HCT116 (cell line): ENCODE measurements around the gene SMARCD2. TPM values are rescaled to one million over a fixed set of nuclear protein-coding genes. Genes with fewer than 3 reads are reported as not detected.

Source experiments
- ATAC-seq: fragments of 200-7000 bp; cut with Tn5 transposase; 2 replicates; pipeline ENCODE4 v1.9.1; 2020; ENCODE audit warnings: mild to moderate bottlenecking, moderate library complexity
- BruUV-seq: library from RNA; stranded (reverse); fragments of 400-500 nt; replicated peaks from 2 replicates; lab custom pipeline; 2021; lab: Mats Ljungman, UMichigan
- CTCF ChIA-PET: fragments of 300-600 bp; sonication (Branson Sonifier 250); formaldehyde crosslinking; loops from one replicate; lab custom pipeline; 2021; ENCODE audit warnings: antibody characterized with exemption; lab: Charles Lee
- POLR2A ChIA-PET: fragments of 300-600, 350-600 bp; sonication (Branson Sonifier 250); formaldehyde crosslinking; loops from one replicate; lab custom pipeline; 2021; ENCODE audit warnings: antibody characterized with exemption; lab: Charles Lee
- RAD21 ChIA-PET, 2 experiments: fragments of 300-600 bp; sonication (Branson Sonifier 250); formaldehyde crosslinking; loops; one replicate each; lab custom pipeline; 2023; ENCODE audit warnings: low total read pairs in 2 of 2; ENCODE audit not compliant: uncharacterized antibody in 2 of 2, unreplicated experiment in 2 of 2, low non-redundant PET in 1 of 2; lab: Charles Lee
- DNase-seq: peaks from one replicate; pipeline ENCODE4 v3.0.0-alpha.2; 2010; ENCODE audit warnings: low read depth, low spot score
- H2AFZ ChIP-seq: fragments of 200-600 bp; shearing (Covaris generic), sonication (generic); 2 replicates; pipeline ENCODE4 v1.6.1; 2017; ENCODE audit warnings: low read depth, mixed run types, mixed read lengths, antibody characterized with exemption, low read length; ENCODE audit not compliant: poor library complexity, severe bottlenecking
- H3K27ac ChIP-seq: 2 replicates; pipeline ENCODE4 v1.5.1; 2012; ENCODE audit warnings: low read depth, low read length
- H3K27me3 ChIP-seq: fragments of 200-600 bp; sonication (generic); 2 replicates; pipeline ENCODE4 v1.6.1; 2016; ENCODE audit warnings: mixed run types, low read length, mixed read lengths; ENCODE audit not compliant: insufficient read depth
- H3K36me3 ChIP-seq, 2 experiments: fragments of 200-500 bp in 1 of 2; fragments of 200-600 bp in 1 of 2; sonication (Bioruptor generic) in 1 of 2; sonication (generic) in 1 of 2; 2 replicates each; pipeline versions ENCODE4 v1.5.1 to v1.6.1; 2014 to 2016; ENCODE audit warnings: low read length in 2 of 2, inconsistent platforms in 1 of 2, mixed read lengths in 1 of 2, mixed run types in 1 of 2; ENCODE audit not compliant: insufficient read depth in 2 of 2, control insufficient read depth in 1 of 2
- H3K4me1 ChIP-seq, 2 experiments: fragments of 200-600 bp in 1 of 2; sonication (generic) in 1 of 2; 2 replicates each; pipeline versions ENCODE4 v1.5.1 to v1.6.1; 2012 to 2017; ENCODE audit warnings: low read length in 2 of 2, inconsistent platforms in 1 of 2, mild to moderate bottlenecking in 1 of 2, mixed read lengths in 1 of 2, mixed run types in 1 of 2, moderate library complexity in 1 of 2; ENCODE audit not compliant: insufficient read depth in 2 of 2, control insufficient read depth in 1 of 2
- H3K4me2 ChIP-seq: fragments of 200-600 bp; sonication (generic); 2 replicates; pipeline ENCODE4 v1.6.1; 2017; ENCODE audit warnings: mixed run types, low read length, mixed read lengths
- H3K4me3 ChIP-seq, 2 experiments: fragments of 200-600 bp in 1 of 2; sonication (generic) in 1 of 2; replicated peaks in 1 of 2; 2 replicates each; pipeline ENCODE4 v1.5.1; 2011 to 2016; ENCODE audit warnings: low read length in 2 of 2, control low read depth in 1 of 2, low read depth in 1 of 2, mild to moderate bottlenecking in 1 of 2, mixed read lengths in 1 of 2, mixed run types in 1 of 2
- H3K79me2 ChIP-seq: fragments of 200-600 bp; sonication (generic); 2 replicates; pipeline ENCODE4 v1.6.1; 2017; ENCODE audit warnings: mild to moderate bottlenecking, mixed run types, low read length, moderate library complexity, mixed read lengths; ENCODE audit not compliant: insufficient read depth
- H3K9ac ChIP-seq: fragments of 200-600 bp; sonication (generic); 2 replicates; pipeline ENCODE4 v1.6.1; 2016; ENCODE audit warnings: low read length, mixed read lengths
- H3K9me2 ChIP-seq: fragments of 200-600 bp; sonication (generic), shearing (Covaris generic); 2 replicates; pipeline ENCODE4 v1.6.1; 2017; ENCODE audit warnings: mixed run types, mild to moderate bottlenecking, moderate library complexity; ENCODE audit not compliant: insufficient read depth
- H3K9me3 ChIP-seq, 2 experiments: fragments of 200-500 bp in 1 of 2; fragments of 200-600 bp in 1 of 2; sonication (Bioruptor generic) in 1 of 2; sonication (generic) in 1 of 2; 2 replicates each; pipeline ENCODE4 v1.6.1; 2014 to 2017; ENCODE audit warnings: low read length in 2 of 2, mixed read lengths in 2 of 2, inconsistent platforms in 1 of 2, low read depth in 1 of 2, mild to moderate bottlenecking in 1 of 2, mixed run types in 1 of 2, moderate library complexity in 1 of 2; ENCODE audit not compliant: control insufficient read depth in 1 of 2, insufficient read depth in 1 of 2
- H4K20me1 ChIP-seq: fragments of 200-600 bp; sonication (generic), shearing (Covaris generic); 2 replicates; pipeline ENCODE4 v1.6.1; 2017; ENCODE audit warnings: mixed run types, mild to moderate bottlenecking, moderate library complexity; ENCODE audit not compliant: insufficient read depth
- CBX3 ChIP-seq: IDR thresholded peaks from 2 replicates; pipeline ENCODE4 v1.6.1; 2012; ENCODE audit warnings: low read depth
- CEBPB ChIP-seq: IDR thresholded peaks from 2 replicates; pipeline ENCODE4 v1.6.1; 2012; ENCODE audit warnings: low read depth
- ELF1 ChIP-seq: IDR thresholded peaks from 2 replicates; pipeline ENCODE4 v1.6.1; 2012; ENCODE audit warnings: low read depth, borderline replicate concordance
- POLR2A ChIP-seq: IDR thresholded peaks from 2 replicates; pipeline ENCODE4 v1.7.0; 2011; ENCODE audit warnings: borderline replicate concordance; ENCODE audit not compliant: insufficient read depth, insufficient read length; ENCODE audit errors: extremely low read depth
- POLR2AphosphoS5 ChIP-seq: IDR thresholded peaks from 2 replicates; pipeline ENCODE4 v1.6.1; 2011; ENCODE audit warnings: mild to moderate bottlenecking, low read depth, low read length, moderate library complexity
- RAD21 ChIP-seq: IDR thresholded peaks from 2 replicates; pipeline ENCODE4 v1.6.1; 2012; ENCODE audit warnings: low read depth, mild to moderate bottlenecking
- SP1 ChIP-seq: IDR thresholded peaks from 2 replicates; pipeline ENCODE4 v1.6.1; 2012; ENCODE audit warnings: low read depth
- YY1 ChIP-seq: IDR thresholded peaks from 2 replicates; pipeline ENCODE4 v1.6.1; 2011; ENCODE audit warnings: low read length, low read depth, moderate library complexity, mild to moderate bottlenecking; ENCODE audit not compliant: insufficient replicate concordance; ENCODE audit errors: extremely low read depth
- ZFX ChIP-seq: fragments of 450-650 bp; IDR thresholded peaks from 2 replicates; pipeline ENCODE4 v1.6.1; 2017
- intact Hi-C: fragments of 100-400 bp; cut with micrococcal nuclease; formaldehyde crosslinking; loops from 2 replicates; pipeline ENCODE4 v1.10.0; 2022
- total RNA-seq: library from RNA; stranded (reverse); gene quantifications from one replicate; pipeline ENCODE4 v1.2.1, GENCODE V29; 2021; ENCODE audit not compliant: unreplicated experiment
- TF ChIP-seq, protein P1 (sequence below): IDR thresholded peaks from 2 replicates; pipeline ENCODE4 v1.6.1; 2011; ENCODE audit warnings: mild to moderate bottlenecking, low read length, moderate library complexity; ENCODE audit not compliant: insufficient replicate concordance; ENCODE audit errors: extremely low read depth
- TF ChIP-seq, protein P2 (sequence below): IDR thresholded peaks from 2 replicates; pipeline ENCODE4 v1.6.1; 2012
- TF ChIP-seq, protein P3 (sequence below), 3 experiments: fragments of 200-600 bp in 1 of 3; sonication (generic) in 1 of 3; IDR thresholded peaks in 2 of 3; conservative IDR thresholded peaks in 1 of 3; 2 replicates each; pipeline ENCODE4 v1.5.1; 2012 to 2017; ENCODE audit warnings: low read depth in 2 of 3, low read length in 2 of 3, antibody characterized with exemption in 1 of 3, borderline replicate concordance in 1 of 3, control low read depth in 1 of 3, mild to moderate bottlenecking in 1 of 3, mixed read lengths in 1 of 3, mixed run types in 1 of 3, moderate library complexity in 1 of 3; ENCODE audit not compliant: insufficient read depth in 1 of 3

The SMARCD2 gene
- total RNA-seq, 1 experiment from 2014 or later, result 168 TPM

DNA sequence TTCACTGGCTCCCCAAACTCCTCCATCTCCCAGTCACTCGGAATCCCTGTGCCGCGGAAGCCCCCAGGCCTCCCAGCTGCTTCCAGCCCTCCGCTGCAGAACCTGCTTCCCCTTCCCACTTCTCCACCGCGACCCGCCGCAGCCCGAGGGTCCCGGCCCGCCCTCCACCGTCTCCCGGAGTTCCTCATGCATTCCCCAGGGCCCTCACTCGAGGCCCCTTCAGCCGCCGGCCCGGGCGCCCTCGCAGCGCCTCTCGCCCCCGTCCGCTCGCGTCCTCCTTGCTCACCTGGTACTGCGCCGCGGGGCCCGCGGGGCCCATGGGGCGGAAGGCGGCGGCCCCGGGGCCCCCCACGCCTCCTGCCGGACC lies 329 bp downstream of the SMARCD2 start:
- no peak for DNase-seq
- intact Hi-C loops, result loop anchor here (2.0 to 5.0 kb wide), 2 partner anchors 69 to 220 kb away; partner anchors contain the start of genes CCDC47 and MAP3K3
- no peaks in the 10 kb centered on the region for H4K20me1 ChIP-seq
- POLR2A ChIA-PET, result no interaction called here
- H3K9ac ChIP-seq, result peak overlapping the region; percentile 98
- CTCF ChIA-PET, result interaction anchor here (1.9 kb wide), 1 partner anchor 24 kb away, joined by 6 read pairs; no protein-coding TSS in a partner anchor
- peak overlapping the region; percentile 92 to 95 for H3K4me3 ChIP-seq
- peaks cover 52% of the 10 kb centered on the region for H3K79me2 ChIP-seq
- H3K4me2 ChIP-seq, result peak overlapping the region; percentile 89
- H3K9me2 ChIP-seq, result no peaks in the 10 kb centered on the region
- H3K27me3 ChIP-seq, result no peaks in the 10 kb centered on the region
- ATAC-seq, result peak; percentile 15
- peaks cover 40 to 46% of the 10 kb centered on the region in 2 experiments for H3K4me1 ChIP-seq
- no TSS peak for BruUV-seq
- RAD21 ChIA-PET, result no interaction called here
- H3K27ac ChIP-seq, result peak overlapping the region; percentile 96
- no peak overlapping the region for H2AFZ ChIP-seq
- peaks cover under 1 to 4% of the 10 kb centered on the region in 2 experiments; a peak in 2 of 4 replicates for H3K36me3 ChIP-seq
- no peak for TF ChIP-seq YY1
- TF ChIP-seq ZFX, result peak; percentile 97
- TF ChIP-seq, all 23 proteins: peak for 1
- no peaks in the 10 kb centered on the region for H3K9me3 ChIP-seq

DNA sequence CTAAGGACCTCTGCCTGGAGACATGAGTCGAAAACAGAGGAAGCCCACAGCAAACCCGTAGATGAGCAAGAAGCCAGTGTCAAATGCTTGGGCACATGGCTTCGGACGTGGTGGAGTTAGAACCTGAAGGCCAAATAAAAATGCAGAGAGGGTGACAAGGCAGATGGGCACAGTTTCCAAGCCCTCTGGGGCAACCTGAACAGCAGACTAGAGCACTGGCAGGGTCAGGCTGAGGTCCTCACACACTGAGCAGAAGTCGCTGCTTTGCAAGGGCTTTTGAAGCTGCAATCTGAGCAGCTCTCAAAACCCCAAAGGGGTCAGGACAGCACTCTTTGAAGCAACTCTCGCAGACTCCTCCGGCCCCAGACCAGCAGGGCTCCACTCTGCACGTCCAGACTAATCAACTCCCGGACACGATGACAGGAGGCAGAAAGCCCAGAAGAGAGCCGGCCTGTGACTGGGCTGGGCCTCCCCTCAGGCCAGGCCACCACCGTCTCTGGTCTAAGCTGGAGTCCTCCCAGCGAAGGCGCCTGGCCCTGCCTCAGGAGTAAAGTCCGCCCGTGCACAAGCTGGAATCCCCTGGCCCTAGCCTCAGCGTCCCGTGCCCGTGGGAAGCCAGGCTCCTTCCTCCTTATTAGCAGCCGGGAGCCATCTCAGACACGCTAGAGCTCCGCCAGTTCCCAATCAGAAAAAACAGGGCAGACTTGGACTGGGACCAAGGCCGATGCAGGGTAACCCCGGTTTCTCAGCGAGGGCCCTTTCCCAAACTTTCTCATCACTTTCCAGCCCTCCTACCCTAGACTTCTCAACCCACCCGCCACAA lies 924 bp downstream of the SMARCD2 start:
- H3K79me2 ChIP-seq, result peaks cover 58% of the 10 kb centered on the region
- peak overlapping the region; percentile 92 to 95 for H3K4me3 ChIP-seq
- H3K36me3 ChIP-seq, result peaks cover 7 to 10% of the 10 kb centered on the region in 2 experiments; a peak in 3 of 4 replicates
- no peak; the same call in 1 of the 2 replicates for ATAC-seq
- peak overlapping the region; percentile 98 for H3K9ac ChIP-seq
- peak overlapping the region; percentile 96 for H3K27ac ChIP-seq
- POLR2A ChIA-PET, result no interaction called here
- RAD21 ChIA-PET, result no interaction called here
- no peak for DNase-seq
- no peaks in the 10 kb centered on the region for H3K9me2 ChIP-seq
- no peaks in the 10 kb centered on the region for H4K20me1 ChIP-seq
- TSS peak; percentile 59 for BruUV-seq
- no peaks in the 10 kb centered on the region for H3K9me3 ChIP-seq
- H2AFZ ChIP-seq, result no peak overlapping the region
- H3K4me1 ChIP-seq, result peaks cover 40 to 46% of the 10 kb centered on the region in 2 experiments
- intact Hi-C loops, result loop anchor here (2.0 to 5.0 kb wide), 2 partner anchors 69 to 219 kb away; partner anchors contain the start of genes CCDC47 and MAP3K3
- peak overlapping the region; percentile 89 for H3K4me2 ChIP-seq
- no peaks in the 10 kb centered on the region for H3K27me3 ChIP-seq
- CTCF ChIA-PET, result interaction anchor here (1.9 kb wide), 1 partner anchor 25 kb away, joined by 6 read pairs; no protein-coding TSS in a partner anchor
- TF ChIP-seq SP1, result no peak
- no peak for TF ChIP-seq POLR2A
- TF ChIP-seq, protein P1, sequence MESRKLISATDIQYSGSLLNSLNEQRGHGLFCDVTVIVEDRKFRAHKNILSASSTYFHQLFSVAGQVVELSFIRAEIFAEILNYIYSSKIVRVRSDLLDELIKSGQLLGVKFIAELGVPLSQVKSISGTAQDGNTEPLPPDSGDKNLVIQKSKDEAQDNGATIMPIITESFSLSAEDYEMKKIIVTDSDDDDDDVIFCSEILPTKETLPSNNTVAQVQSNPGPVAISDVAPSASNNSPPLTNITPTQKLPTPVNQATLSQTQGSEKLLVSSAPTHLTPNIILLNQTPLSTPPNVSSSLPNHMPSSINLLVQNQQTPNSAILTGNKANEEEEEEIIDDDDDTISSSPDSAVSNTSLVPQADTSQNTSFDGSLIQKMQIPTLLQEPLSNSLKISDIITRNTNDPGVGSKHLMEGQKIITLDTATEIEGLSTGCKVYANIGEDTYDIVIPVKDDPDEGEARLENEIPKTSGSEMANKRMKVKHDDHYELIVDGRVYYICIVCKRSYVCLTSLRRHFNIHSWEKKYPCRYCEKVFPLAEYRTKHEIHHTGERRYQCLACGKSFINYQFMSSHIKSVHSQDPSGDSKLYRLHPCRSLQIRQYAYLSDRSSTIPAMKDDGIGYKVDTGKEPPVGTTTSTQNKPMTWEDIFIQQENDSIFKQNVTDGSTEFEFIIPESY, result no peak
- TF ChIP-seq, protein P2, sequence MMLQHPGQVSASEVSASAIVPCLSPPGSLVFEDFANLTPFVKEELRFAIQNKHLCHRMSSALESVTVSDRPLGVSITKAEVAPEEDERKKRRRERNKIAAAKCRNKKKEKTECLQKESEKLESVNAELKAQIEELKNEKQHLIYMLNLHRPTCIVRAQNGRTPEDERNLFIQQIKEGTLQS, result no peak
- TF ChIP-seq RAD21, result no peak
- no peak for TF ChIP-seq ELF1
- no peak for TF ChIP-seq YY1
- TF ChIP-seq CEBPB, result no peak
- TF ChIP-seq POLR2AphosphoS5, result no peak
- TF ChIP-seq, protein P3, sequence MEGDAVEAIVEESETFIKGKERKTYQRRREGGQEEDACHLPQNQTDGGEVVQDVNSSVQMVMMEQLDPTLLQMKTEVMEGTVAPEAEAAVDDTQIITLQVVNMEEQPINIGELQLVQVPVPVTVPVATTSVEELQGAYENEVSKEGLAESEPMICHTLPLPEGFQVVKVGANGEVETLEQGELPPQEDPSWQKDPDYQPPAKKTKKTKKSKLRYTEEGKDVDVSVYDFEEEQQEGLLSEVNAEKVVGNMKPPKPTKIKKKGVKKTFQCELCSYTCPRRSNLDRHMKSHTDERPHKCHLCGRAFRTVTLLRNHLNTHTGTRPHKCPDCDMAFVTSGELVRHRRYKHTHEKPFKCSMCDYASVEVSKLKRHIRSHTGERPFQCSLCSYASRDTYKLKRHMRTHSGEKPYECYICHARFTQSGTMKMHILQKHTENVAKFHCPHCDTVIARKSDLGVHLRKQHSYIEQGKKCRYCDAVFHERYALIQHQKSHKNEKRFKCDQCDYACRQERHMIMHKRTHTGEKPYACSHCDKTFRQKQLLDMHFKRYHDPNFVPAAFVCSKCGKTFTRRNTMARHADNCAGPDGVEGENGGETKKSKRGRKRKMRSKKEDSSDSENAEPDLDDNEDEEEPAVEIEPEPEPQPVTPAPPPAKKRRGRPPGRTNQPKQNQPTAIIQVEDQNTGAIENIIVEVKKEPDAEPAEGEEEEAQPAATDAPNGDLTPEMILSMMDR (IDR thresholded peaks at IDR 0.05 in 2 of 3, conservative IDR thresholded peaks at IDR 0.05 in 1 of 3; ENCODE audit: borderline replicate concordance in 1 of 3, insufficient read depth in 1 of 3, low read depth in 2 of 3, low read length in 2 of 3), result no peak
- no peak for TF ChIP-seq CBX3
- no peak for TF ChIP-seq ZFX
